Measurements from ENCODE around the gene AKR1E2. TPM values are rescaled to one million over a fixed set of nuclear protein-coding genes. Genes with fewer than 3 reads are reported as not detected.

Gene AKR1E2
- total RNA-seq, 1 donor from 2014 or later = 10.0 TPM

DNA sequence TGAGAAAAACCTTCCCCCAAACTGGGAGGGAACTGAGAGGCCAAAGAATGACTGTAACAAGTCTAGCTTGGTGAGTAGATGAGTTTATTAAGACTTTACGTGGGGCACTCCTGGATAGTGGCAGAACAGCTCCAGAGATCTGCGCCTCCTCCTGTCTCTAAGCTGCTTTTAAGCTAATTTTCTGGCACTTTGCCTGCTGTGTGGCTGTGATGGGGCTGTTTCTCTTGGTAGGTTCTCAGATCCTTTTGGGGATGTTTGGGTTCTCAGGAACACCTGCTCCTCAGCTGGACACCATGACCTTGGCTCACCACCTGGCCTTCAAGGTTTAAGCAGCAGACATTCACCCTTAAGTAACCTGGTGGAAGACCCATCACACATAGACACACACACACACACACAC, 68.3 kb downstream of the AKR1E2 start:
- no peak overlapping the region for H3K27ac ChIP-seq
- intact Hi-C loops (cut with DNase I) = no loop called here
- ATAC-seq (no peak), DNase-seq (no peak)
- no peaks in the 10 kb centered on the region for H3K9me3 ChIP-seq
- TF ChIP-seq, protein P1, sequence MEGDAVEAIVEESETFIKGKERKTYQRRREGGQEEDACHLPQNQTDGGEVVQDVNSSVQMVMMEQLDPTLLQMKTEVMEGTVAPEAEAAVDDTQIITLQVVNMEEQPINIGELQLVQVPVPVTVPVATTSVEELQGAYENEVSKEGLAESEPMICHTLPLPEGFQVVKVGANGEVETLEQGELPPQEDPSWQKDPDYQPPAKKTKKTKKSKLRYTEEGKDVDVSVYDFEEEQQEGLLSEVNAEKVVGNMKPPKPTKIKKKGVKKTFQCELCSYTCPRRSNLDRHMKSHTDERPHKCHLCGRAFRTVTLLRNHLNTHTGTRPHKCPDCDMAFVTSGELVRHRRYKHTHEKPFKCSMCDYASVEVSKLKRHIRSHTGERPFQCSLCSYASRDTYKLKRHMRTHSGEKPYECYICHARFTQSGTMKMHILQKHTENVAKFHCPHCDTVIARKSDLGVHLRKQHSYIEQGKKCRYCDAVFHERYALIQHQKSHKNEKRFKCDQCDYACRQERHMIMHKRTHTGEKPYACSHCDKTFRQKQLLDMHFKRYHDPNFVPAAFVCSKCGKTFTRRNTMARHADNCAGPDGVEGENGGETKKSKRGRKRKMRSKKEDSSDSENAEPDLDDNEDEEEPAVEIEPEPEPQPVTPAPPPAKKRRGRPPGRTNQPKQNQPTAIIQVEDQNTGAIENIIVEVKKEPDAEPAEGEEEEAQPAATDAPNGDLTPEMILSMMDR (IDR thresholded peaks at IDR 0.05) = no peak
- H3K36me3 ChIP-seq = no peaks in the 10 kb centered on the region
- H3K27me3 ChIP-seq = no peaks in the 10 kb centered on the region
- no peak overlapping the region for H3K4me3 ChIP-seq
- no peaks in the 10 kb centered on the region for H3K4me1 ChIP-seq

Other genes with a start within 250 kb of the AKR1E2 start
- 42.0 TPM for gene AKR1C1, start 137.2 kb downstream of the AKR1E2 start, total RNA-seq
- 22.5 TPM for gene AKR1C2, start 177.7 kb downstream of the AKR1E2 start, total RNA-seq